NCI-H526 treated with DMSO at 0.1 percent for 48 hours (cell line): ENCODE data around the gene SPPL3.
"Not testable (repeated sequence)": the region's sequence is repeated elsewhere in the genome, so short reads cannot be mapped to it uniquely, and the experiment has no call there.

Experiments used
- DNase-seq: peaks from one replicate; lab custom pipeline; 2025; lab: John Stamatoyannopoulos, UW

The SPPL3 gene

GRCh38 chr12:120816363-120816762, 87.8 kb downstream of the SPPL3 start:
- no peak for DNase-seq

GRCh38 chr12:120814903-120815429, 89.2 kb downstream of the SPPL3 start:
- no peak for DNase-seq

- no peak for DNase-seq
These were observed 89.8 kb downstream of the SPPL3 start for GRCh38 chr12:120814203-120814902.

- DNase-seq = no peak
These were observed 90.5 kb downstream of the SPPL3 start for GRCh38 chr12:120813588-120814153.

GRCh38 chr12:120810021-120810420, 94.1 kb downstream of the SPPL3 start:
- no peak for DNase-seq

GRCh38 chr12:120804428-120804827, 99.7 kb downstream of the SPPL3 start:
- DNase-seq = no peak

- no peak for DNase-seq
These were observed 103.0 kb downstream of the SPPL3 start for GRCh38 chr12:120801146-120801545.

GRCh38 chr12:120800665-120801064, 103.5 kb downstream of the SPPL3 start:
- DNase-seq = no peak

GRCh38 chr12:120799243-120800045, 104.7 kb downstream of the SPPL3 start:
- DNase-seq = no peak

- DNase-seq = no peak
These were observed 105.5 kb downstream of the SPPL3 start for GRCh38 chr12:120798696-120799095.

GRCh38 chr12:120797677-120798642, 106.2 kb downstream of the SPPL3 start:
- DNase-seq = no peak

GRCh38 chr12:120795441-120796178, 108.5 kb downstream of the SPPL3 start:
- no peak for DNase-seq

- no peak for DNase-seq
These were observed 110.8 kb downstream of the SPPL3 start for GRCh38 chr12:120793357-120793756.

GRCh38 chr12:120792456-120792855, 111.7 kb downstream of the SPPL3 start:
- DNase-seq = not testable (repeated sequence)

GRCh38 chr12:120791669-120792176, 112.4 kb downstream of the SPPL3 start:
- DNase-seq = no peak

- no peak for DNase-seq
These were observed 114.0 kb downstream of the SPPL3 start for GRCh38 chr12:120790114-120790513.

- DNase-seq = no peak
These were observed 116.3 kb downstream of the SPPL3 start for GRCh38 chr12:120787889-120788288.

- no peak for DNase-seq
These were observed 119.4 kb downstream of the SPPL3 start for GRCh38 chr12:120784804-120785203.

GRCh38 chr12:120783197-120783596, 121.0 kb downstream of the SPPL3 start:
- no peak for DNase-seq

- DNase-seq = no peak
These were observed 128.2 kb downstream of the SPPL3 start for GRCh38 chr12:120775862-120776552.
